Fibroblast of lung (primary cell): ENCODE results near the gene COL27A1. TPM values are rescaled to one million over a fixed set of nuclear protein-coding genes. Genes with fewer than 3 reads are reported as not detected.

Experiments
- DNase-seq, 2 donors: peaks; one replicate each; pipeline versions ENCODE4 v3.0.0 to v3.0.0-alpha.2; 2010; ENCODE audit warnings: low read depth in 2 of 2
- H2AFZ ChIP-seq: 2 replicates; pipeline ENCODE4 v1.5.1; 2012; ENCODE audit warnings: low read length, control low read depth, inconsistent platforms
- H3K27ac ChIP-seq: 2 replicates; pipeline ENCODE4 v1.5.1; 2011; ENCODE audit warnings: low read length, control low read depth; ENCODE audit not compliant: insufficient read depth
- H3K27me3 ChIP-seq: 2 replicates; pipeline ENCODE4 v1.5.1; 2011; ENCODE audit warnings: mild to moderate bottlenecking, low read length; ENCODE audit not compliant: control insufficient read depth, insufficient read depth
- H3K36me3 ChIP-seq: 2 replicates; pipeline ENCODE4 v1.5.1; 2011; ENCODE audit warnings: low read length; ENCODE audit not compliant: control insufficient read depth, insufficient read depth
- H3K4me1 ChIP-seq: 2 replicates; pipeline ENCODE4 v1.5.1; 2011; ENCODE audit warnings: low read length; ENCODE audit not compliant: control insufficient read depth, insufficient read depth; ENCODE audit errors: extremely low read depth
- H3K4me2 ChIP-seq: 2 replicates; pipeline ENCODE4 v1.5.1; 2011; ENCODE audit warnings: low read length, control low read depth; ENCODE audit not compliant: insufficient read depth; ENCODE audit errors: extremely low read depth
- H3K4me3 ChIP-seq, 4 experiments: fragments of 200-600 bp in 1 of 4; sonication (generic) in 1 of 4; replicated peaks in 1 of 4; 2 replicates each; pipeline ENCODE4 v1.5.1; 2011 to 2016; ENCODE audit warnings: low read length in 4 of 4, low read depth in 3 of 4, mild to moderate bottlenecking in 3 of 4, control low read depth in 2 of 4, inconsistent platforms in 1 of 4, mixed read lengths in 1 of 4; ENCODE audit not compliant: insufficient read depth in 1 of 4; ENCODE audit errors: control extremely low read depth in 1 of 4
- H3K79me2 ChIP-seq: 2 replicates; pipeline ENCODE4 v1.5.1; 2012; ENCODE audit warnings: mild to moderate bottlenecking, low read length, inconsistent platforms; ENCODE audit not compliant: control insufficient read depth, insufficient read depth
- H3K9ac ChIP-seq: 2 replicates; pipeline ENCODE4 v1.5.1; 2011; ENCODE audit warnings: mild to moderate bottlenecking, low read length, control low read depth; ENCODE audit not compliant: insufficient read depth
- H3K9me3 ChIP-seq: 2 replicates; pipeline ENCODE4 v1.5.1; 2012; ENCODE audit warnings: low read depth, low read length; ENCODE audit not compliant: control insufficient read depth, insufficient read depth
- H4K20me1 ChIP-seq: 2 replicates; pipeline ENCODE4 v1.5.1; 2011; ENCODE audit warnings: low read length; ENCODE audit not compliant: control insufficient read depth, insufficient read depth; ENCODE audit errors: extremely low read depth
- CTCF ChIP-seq, 2 donors: IDR thresholded peaks in 1 of 2; conservative IDR thresholded peaks in 1 of 2; 1 replicate in 1 of 2; 2 replicates in 1 of 2; pipeline ENCODE4 v1.5.1; 2011 to 2012; ENCODE audit warnings: low read length in 2 of 2, control low read depth in 1 of 2, inconsistent platforms in 1 of 2, low read depth in 1 of 2, mild to moderate bottlenecking in 1 of 2
- EZH2 ChIP-seq: IDR thresholded peaks from 2 replicates; pipeline ENCODE4 v1.5.1; 2012; ENCODE audit warnings: low read length, control low read depth, mild to moderate bottlenecking; ENCODE audit errors: missing control alignments
- polyA plus RNA-seq, 2 donors: library from polyadenylated mRNA; depleted of rRNA in 1 of 2; stranded (reverse) in 1 of 2; unstranded in 1 of 2; fragments of >200 nt; gene quantifications; 2 replicates each; pipeline ENCODE4 v1.2.1, GENCODE V29; 2011 to 2012; ENCODE audit warnings: missing spikeins in 1 of 2
- total RNA-seq: library from RNA; depleted of rRNA; stranded (reverse); fragments of >200 nt; gene quantifications from 2 replicates; pipeline ENCODE4 v1.2.1, GENCODE V29; 2014

The COL27A1 gene
- total and polyA plus RNA-seq, 2 donors (not counting 1 experiment from before 2014, with no cell fraction given), result 2.4 to 5.4 TPM

- H3K27ac ChIP-seq, result no peak overlapping the region
- H3K4me1 ChIP-seq, result no peaks in the 10 kb centered on the region
Measured at GRCh38 chr9:114342755-114343440, 187.6 kb downstream of the COL27A1 start.

GRCh38 chr9:114343471-114344187 lies 188.3 kb downstream of the COL27A1 start:
- Histone ChIP-seq H3K4me3 (no peak overlapping the region), H3K9ac (no peak overlapping the region), H3K4me1 (peaks cover 4% of the 10 kb centered on the region), H3K4me2 (no peak overlapping the region), H3K27me3 (no peaks in the 10 kb centered on the region), H3K79me2 (no peaks in the 10 kb centered on the region), H3K36me3 (peaks cover 22% of the 10 kb centered on the region), H3K9me3 (no peaks in the 10 kb centered on the region), H2AFZ (no peak overlapping the region), H3K27ac (no peak overlapping the region), H4K20me1 (no peaks in the 10 kb centered on the region)
- DNase-seq, result no peak
- no peak for TF ChIP-seq CTCF (conservative IDR thresholded peaks at IDR 0.05 in 1 of 2, IDR thresholded peaks at IDR 0.05 in 1 of 2; ENCODE audit: low read depth in 1 of 2, low read length in 2 of 2)
- no peak for TF ChIP-seq EZH2

More at GRCh38 chr9:114342755-114343440, 187.6 kb downstream of the COL27A1 start:
- TF ChIP-seq CTCF (conservative IDR thresholded peaks at IDR 0.05 in 1 of 2, IDR thresholded peaks at IDR 0.05 in 1 of 2; ENCODE audit: low read depth in 1 of 2, low read length in 2 of 2), result no peak
- TF ChIP-seq EZH2, result no peak
- Histone ChIP-seq H3K36me3 (peaks cover 22% of the 10 kb centered on the region), H3K27me3 (no peaks in the 10 kb centered on the region), H2AFZ (no peak overlapping the region), H3K4me3 (no peak overlapping the region), H3K79me2 (no peaks in the 10 kb centered on the region), H3K9me3 (no peaks in the 10 kb centered on the region), H3K4me2 (no peak overlapping the region), H3K9ac (no peak overlapping the region), H4K20me1 (no peaks in the 10 kb centered on the region)
- no peak for DNase-seq

GRCh38 chr9:114344188-114344566 lies 188.8 kb downstream of the COL27A1 start:
- H3K9ac ChIP-seq, result no peak overlapping the region
- H3K4me1 ChIP-seq, result peaks cover 6% of the 10 kb centered on the region
- no peaks in the 10 kb centered on the region for H3K9me3 ChIP-seq
- no peak for DNase-seq
- H3K4me3 ChIP-seq, result no peak overlapping the region
- peaks cover 22% of the 10 kb centered on the region for H3K36me3 ChIP-seq
- H2AFZ ChIP-seq, result no peak overlapping the region
- no peak overlapping the region for H3K4me2 ChIP-seq
- H3K27ac ChIP-seq, result no peak overlapping the region
- H3K79me2 ChIP-seq, result no peaks in the 10 kb centered on the region
- no peaks in the 10 kb centered on the region for H4K20me1 ChIP-seq
- H3K27me3 ChIP-seq, result no peaks in the 10 kb centered on the region
- no peak for TF ChIP-seq CTCF (conservative IDR thresholded peaks at IDR 0.05 in 1 of 2, IDR thresholded peaks at IDR 0.05 in 1 of 2; ENCODE audit: low read depth in 1 of 2, low read length in 2 of 2)
- no peak for TF ChIP-seq EZH2
